Pons (tissue), 1 donor: Measurements from ENCODE around the gene RASA2.
"Not testable (repeated sequence)": the region's sequence is repeated elsewhere in the genome, so short reads cannot be mapped to it uniquely, and the experiment has no call there.

ENCODE experiments used
- DNase-seq: peaks from one replicate; pipeline ENCODE4 v3.0.0-alpha.2; 2016; ENCODE audit warnings: low spot score

Gene RASA2

GRCh38 chr3:141493184-141493583, 6.4 kb downstream of the RASA2 start:
- no peak for DNase-seq

DNA sequence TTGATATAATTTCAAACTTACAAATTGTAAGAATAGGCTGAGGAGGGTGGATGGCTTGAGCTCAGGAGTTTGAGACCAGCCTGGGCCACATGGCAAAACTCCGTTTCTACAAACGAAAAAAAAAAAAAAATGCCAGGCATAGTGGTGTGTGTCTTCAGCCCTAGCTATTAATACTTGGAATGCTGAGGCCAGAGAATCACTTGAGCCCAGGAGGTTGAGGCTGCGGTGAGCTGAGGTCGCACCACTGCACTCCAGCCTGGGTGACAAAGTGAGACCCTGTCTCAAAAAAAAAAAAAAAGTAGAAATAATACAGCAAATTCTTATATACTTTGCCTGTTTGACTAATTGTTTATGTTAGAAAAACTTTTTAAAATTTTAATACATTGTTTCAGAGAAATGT, 10.8 kb downstream of the RASA2 start:
- not testable (repeated sequence) for DNase-seq

DNA sequence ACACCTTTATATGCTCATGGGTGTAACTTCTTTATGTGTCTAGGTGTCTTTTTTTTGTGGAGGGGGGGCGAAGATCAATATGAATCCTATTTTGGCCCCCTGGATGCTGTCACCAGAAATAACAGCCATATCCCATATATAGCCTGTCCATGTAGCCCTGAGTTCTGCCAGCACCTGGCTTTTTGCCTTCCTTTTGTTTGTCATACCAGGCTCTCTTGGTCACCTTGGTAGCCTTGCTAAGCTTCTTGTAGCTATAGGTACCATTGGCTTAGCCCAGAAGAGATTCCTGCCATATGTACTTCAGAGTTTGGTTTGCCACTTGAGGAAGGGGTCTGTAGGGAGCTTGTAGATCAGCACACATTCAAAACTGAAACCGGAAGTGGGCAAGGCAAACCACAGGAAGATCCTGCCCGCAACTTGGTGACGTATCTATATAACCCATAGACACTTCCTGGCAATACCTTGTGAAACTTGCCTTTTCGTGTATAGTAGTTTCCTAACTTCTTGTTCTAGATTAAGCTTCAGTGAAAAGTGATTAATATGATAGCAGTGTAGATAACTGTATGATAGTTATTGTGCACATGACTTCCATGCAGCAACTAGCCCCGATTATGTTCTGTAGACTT, 11.9 kb downstream of the RASA2 start:
- peak; percentile 50 for DNase-seq

- no peak for DNase-seq
Observed at GRCh38 chr3:141499284-141499683, 12.5 kb downstream of the RASA2 start.

GRCh38 chr3:141499965-141500364, 13.1 kb downstream of the RASA2 start:
- no peak for DNase-seq

- no peak for DNase-seq
Observed at GRCh38 chr3:141500397-141500796, 13.6 kb downstream of the RASA2 start.

DNA sequence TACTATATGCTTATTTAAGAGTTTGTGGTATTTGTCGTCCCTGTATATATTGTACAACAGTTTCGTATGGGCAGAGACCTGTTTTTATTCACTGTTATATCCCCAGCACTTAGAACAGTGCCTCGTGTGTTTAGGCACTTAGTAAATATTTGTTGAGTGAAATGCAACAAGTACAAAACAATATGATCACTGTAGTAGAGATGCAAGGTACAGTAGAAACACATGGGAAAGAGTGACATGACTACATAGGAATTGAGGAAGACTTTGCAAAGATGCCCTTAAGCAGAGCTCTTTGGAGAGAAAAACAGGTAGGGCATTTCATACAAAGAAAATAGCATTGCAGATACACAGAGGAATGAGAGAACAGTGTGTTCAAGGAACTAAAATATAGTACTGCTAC, 18.3 kb downstream of the RASA2 start:
- DNase-seq, result no peak

- no peak for DNase-seq
Observed at GRCh38 chr3:141506071-141506470, 19.2 kb downstream of the RASA2 start.

DNA sequence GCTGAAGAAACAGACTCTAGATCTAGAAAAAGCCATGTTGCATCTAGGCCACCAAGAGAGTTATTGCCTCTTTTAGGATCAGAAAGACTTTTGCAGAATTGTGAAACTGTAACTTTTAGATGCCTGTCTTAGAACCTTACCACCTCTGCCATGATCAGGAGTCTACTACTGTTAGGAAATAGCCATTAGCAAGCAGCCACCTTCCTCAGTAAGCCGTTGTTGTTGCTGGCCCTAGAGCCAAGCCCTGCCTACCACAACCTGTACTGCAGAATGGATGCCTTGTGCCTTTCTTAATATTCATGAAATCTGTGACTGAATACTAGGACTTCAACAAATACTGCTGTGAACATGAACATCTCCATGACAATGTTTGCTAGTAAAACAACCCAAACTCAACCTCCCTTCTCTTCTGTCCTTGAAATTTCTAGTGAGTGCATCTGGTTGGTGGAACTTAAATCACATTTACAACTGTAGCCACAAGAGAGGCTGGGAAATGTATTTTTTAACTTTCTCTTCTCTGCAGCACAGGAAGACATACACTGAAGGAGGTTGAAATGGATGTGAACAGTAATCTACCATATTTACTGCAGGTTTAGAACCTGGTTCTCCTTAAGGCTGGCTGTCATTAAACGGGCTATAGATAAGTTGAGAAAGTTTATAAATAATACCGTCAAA, 20.7 kb downstream of the RASA2 start:
- no peak for DNase-seq

- no peak for DNase-seq
Observed at GRCh38 chr3:141508067-141508436, 21.2 kb downstream of the RASA2 start.

- no peak for DNase-seq
Observed at GRCh38 chr3:141511361-141511760, 24.5 kb downstream of the RASA2 start.

- no peak for DNase-seq
Observed at GRCh38 chr3:141514382-141514781, 27.6 kb downstream of the RASA2 start.

DNA sequence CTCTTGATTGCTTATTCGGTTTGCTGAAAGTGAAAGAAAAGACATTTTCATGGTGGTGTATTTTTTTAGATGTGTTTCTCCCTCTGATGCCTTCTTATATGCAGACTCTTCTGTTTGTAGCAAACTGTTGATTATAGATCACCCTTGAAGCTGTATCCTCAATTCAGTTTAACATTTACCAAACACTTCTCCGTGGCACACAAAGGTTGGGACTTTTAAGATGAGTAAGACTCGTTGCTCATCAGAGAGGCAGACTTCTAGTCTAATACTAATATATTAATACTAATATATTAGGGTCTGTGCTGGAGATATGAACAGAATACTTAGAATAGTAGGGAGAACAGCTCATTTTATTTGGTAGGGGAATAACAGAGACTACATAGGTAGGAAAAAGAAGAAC, 32.8 kb downstream of the RASA2 start:
- no peak for DNase-seq

DNA sequence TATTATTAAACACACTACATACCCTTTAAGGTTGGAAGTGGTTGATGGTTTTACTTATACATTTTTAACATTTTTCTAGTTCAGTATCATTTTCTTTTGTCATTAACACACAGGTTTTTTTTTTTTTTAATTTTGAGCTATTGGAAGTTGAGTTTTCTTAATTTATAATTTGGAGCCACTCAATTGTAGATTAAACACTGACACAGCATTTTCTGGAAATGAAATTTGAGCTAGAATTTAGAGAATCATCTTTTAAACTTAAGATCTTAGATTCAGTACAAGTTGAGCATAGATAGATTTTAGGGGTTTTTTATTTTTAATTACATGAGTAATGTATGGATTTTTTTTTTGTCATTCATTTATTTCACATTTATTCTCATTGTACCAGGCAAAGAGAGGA, 35.0 kb downstream of the RASA2 start:
- DNase-seq, result no peak

DNA sequence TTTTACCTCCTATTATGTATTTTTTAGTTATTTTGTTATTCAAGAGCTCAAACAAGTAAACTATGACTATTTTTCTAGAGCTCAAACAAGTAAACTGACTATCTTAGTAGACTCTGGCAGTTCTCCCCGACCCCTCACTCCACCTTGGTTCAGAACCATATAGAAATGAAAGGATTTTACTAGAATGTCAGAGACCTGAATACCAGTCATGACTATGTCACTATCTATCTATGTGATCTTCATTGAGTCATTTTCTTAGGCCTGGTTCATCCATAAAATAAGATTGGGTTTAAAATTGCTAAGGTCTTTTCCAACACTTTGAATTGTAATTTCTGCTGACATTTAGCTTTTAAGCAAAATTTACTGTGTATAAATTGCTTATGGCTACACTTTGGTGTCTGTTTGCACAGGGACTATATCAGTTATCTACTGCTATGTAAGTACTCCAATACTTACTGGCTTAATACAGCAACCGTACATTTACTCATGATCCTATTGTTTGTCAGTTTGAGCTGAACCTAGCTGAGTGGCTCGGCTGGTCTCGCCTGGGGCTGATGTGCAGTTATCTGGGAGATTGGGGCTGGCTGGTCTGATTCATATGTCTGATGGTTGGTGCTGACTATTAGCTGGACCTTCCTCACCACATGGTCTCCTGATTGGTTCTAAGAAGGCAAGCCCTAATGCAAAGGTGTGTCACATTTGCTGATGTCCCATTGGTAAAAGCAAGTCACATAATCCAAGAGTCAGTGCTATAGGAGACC, 37.0 kb downstream of the RASA2 start:
- no peak for DNase-seq

- DNase-seq, result no peak
Observed at GRCh38 chr3:141524988-141525387, 38.2 kb downstream of the RASA2 start.

GRCh38 chr3:141525814-141526213, 39.0 kb downstream of the RASA2 start:
- DNase-seq, result no peak

- DNase-seq, result no peak
Observed at GRCh38 chr3:141526709-141527108, 39.9 kb downstream of the RASA2 start.

DNA sequence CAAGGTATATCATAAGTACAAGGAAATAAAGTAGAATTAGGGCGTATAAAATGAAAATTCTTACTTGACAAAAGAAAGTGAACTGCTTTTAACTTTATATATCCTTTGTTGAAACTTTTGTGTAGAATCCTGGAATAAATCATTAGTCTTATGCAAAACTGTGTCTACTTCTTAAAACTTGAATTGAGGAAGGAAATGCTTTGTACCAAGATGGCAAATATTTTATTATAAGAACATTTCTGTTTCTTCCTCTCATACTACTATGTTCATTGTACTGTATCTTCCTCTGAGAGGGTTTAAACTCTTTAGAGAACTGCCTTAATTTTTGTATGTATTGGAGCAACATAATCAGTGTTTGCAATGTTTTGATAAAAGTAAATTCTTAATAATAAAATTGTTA, 42.0 kb downstream of the RASA2 start:
- no peak for DNase-seq

- no peak for DNase-seq
Observed at GRCh38 chr3:141529256-141529655, 42.4 kb downstream of the RASA2 start.

DNA sequence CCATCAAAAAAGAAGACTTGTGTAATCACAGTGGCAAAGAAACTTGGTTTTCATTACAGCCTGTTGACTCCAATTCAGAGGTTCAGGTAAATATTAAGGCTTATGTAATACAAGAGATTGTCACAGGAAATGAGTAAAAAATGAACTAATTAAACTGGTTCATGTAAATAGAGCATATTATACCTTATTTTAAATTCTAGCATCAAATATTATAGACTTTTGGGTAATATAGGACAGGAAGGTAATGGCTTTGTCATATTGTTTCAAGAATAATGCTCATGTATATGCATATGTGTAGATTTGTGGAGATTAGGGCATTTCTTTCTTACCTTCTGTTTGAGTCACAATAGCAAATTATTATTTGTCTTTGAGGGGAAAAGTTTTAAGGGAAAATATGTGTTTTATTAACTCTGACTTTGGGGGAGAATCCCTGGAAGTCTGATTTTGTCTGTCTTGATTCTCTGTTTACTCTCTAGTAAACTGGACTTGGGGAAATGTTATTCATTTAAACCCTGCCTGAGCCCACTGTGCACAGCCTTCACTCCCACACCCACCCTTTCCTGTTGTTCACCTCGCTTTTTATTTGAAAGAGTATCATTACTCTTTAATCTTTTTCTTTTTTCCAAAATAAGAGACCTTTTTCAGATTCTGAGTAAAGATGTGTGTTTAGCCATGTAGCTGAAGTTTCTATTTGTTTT, 43.0 kb downstream of the RASA2 start:
- no peak for DNase-seq

DNA sequence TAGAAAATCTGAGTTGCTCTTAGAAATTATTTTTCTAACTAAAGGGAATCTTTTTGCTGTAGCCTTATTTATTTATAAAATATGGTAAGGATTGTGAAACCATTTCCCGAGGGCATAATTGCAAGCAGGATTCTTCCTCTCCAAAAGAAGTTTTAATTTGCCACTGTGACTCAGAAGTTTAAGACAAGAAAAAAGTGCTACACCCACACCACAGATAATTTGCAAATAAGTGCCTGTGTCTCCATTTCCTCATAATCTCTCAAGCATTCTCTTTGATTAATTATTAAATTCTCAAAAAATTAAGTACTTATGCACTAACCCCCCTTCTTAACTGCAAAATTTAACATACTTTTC, 43.6 kb downstream of the RASA2 start:
- no peak for DNase-seq

GRCh38 chr3:141532609-141533008, 45.8 kb downstream of the RASA2 start:
- DNase-seq, result no peak
